T-helper 17 cell (primary cell): ENCODE data around the gene TSNAXIP1. TPM values are rescaled to one million over a fixed set of nuclear protein-coding genes. Genes with fewer than 3 reads are reported as not detected.
"Not testable (repeated sequence)": the region's sequence is repeated elsewhere in the genome, so short reads cannot be mapped to it uniquely, and the experiment has no call there.

ENCODE experiments used
- ATAC-seq: fragments of 150-1000 bp; cut with Tn5 transposase; 2 replicates; pipeline ENCODE4 v1.10.0; 2021; ENCODE audit warnings: mild to moderate bottlenecking, moderate library complexity
- DNase-seq, 3 donors: peaks; one replicate each; pipeline versions ENCODE4 v3.0.0 to v3.0.0-alpha.2; 2020 to 2021
- H3K9me3 ChIP-seq: one replicate; pipeline ENCODE4 v1.7.0; 2013; ENCODE audit warnings: low read length, mild to moderate bottlenecking; ENCODE audit not compliant: control insufficient read depth, poor library complexity, severe bottlenecking
- H3K27ac Mint-ChIP-seq: one replicate; pipeline ENCODE4 v1.8.0; 2022; ENCODE audit warnings: mild to moderate bottlenecking, moderate library complexity, mixed read lengths
- H3K27me3 Mint-ChIP-seq: one replicate; pipeline ENCODE4 v1.8.0; 2022; ENCODE audit warnings: mixed read lengths
- H3K36me3 Mint-ChIP-seq: one replicate; pipeline ENCODE4 v1.8.0; 2022; ENCODE audit warnings: low read depth, mixed read lengths
- H3K4me1 Mint-ChIP-seq: one replicate; pipeline ENCODE4 v1.8.0; 2022; ENCODE audit warnings: mild to moderate bottlenecking, mixed read lengths
- H3K4me3 Mint-ChIP-seq: one replicate; pipeline ENCODE4 v1.8.0; 2022; ENCODE audit warnings: mild to moderate bottlenecking, moderate library complexity, mixed read lengths
- total RNA-seq, 4 donors: library from RNA in 2 of 4; stranded (reverse) in 2 of 4; gene quantifications; one replicate each; pipeline ENCODE4 v1.2.3 and lab custom pipeline; 2022 to 2026

The TSNAXIP1 gene
- total RNA-seq, 2 donors from 2014 or later = 0.62 to 0.63 TPM

- H3K4me3 Mint-ChIP-seq = no peak overlapping the region
- H3K27ac Mint-ChIP-seq = peak overlapping the region; percentile 65
- peaks cover 4% of the 10 kb centered on the region for H3K4me1 Mint-ChIP-seq
- ATAC-seq (no peak), DNase-seq (no peak)
- H3K27me3 Mint-ChIP-seq = no peaks in the 10 kb centered on the region
- no peaks in the 10 kb centered on the region for H3K9me3 ChIP-seq
- H3K36me3 Mint-ChIP-seq = peaks cover 6% of the 10 kb centered on the region
Measured at GRCh38 chr16:67828651-67829050, 22.0 kb downstream of the TSNAXIP1 start.

- DNase-seq (no peak), ATAC-seq (no peak)
- Mint-ChIP-seq H3K4me1 (peaks cover 7% of the 10 kb centered on the region), H3K36me3 (peaks cover 6% of the 10 kb centered on the region), H3K4me3 (peak overlapping the region; percentile 95), H3K27ac (peak overlapping the region; percentile 79), H3K27me3 (no peaks in the 10 kb centered on the region)
- H3K9me3 ChIP-seq = no peaks in the 10 kb centered on the region
Measured at GRCh38 chr16:67833030-67833414, 26.3 kb downstream of the TSNAXIP1 start.

GRCh38 chr16:67833415-67834241, 26.9 kb downstream of the TSNAXIP1 start:
- DNase-seq = peak; percentile 82 to 89 (median 85)
- peak overlapping the region; percentile 79 for H3K27ac Mint-ChIP-seq
- no peaks in the 10 kb centered on the region for H3K27me3 Mint-ChIP-seq
- H3K36me3 Mint-ChIP-seq = peaks cover 6% of the 10 kb centered on the region
- H3K4me3 Mint-ChIP-seq = peak overlapping the region; percentile 95
- H3K4me1 Mint-ChIP-seq = peaks cover 7% of the 10 kb centered on the region
- peak; percentile 100 for ATAC-seq
- H3K9me3 ChIP-seq = no peaks in the 10 kb centered on the region

GRCh38 chr16:67834242-67834614, 27.5 kb downstream of the TSNAXIP1 start:
- Mint-ChIP-seq H3K4me3 (peak overlapping the region; percentile 95), H3K27me3 (no peaks in the 10 kb centered on the region)

GRCh38 chr16:67837190-67837589, 30.5 kb downstream of the TSNAXIP1 start:
- H3K4me3 Mint-ChIP-seq, H3K27me3 Mint-ChIP-seq, H3K9me3 ChIP-seq, H3K36me3 Mint-ChIP-seq, ATAC-seq, H3K27ac Mint-ChIP-seq, DNase-seq: not testable (repeated sequence)
- peaks cover 12% of the 10 kb centered on the region for H3K4me1 Mint-ChIP-seq

More at GRCh38 chr16:67834242-67834614, 27.5 kb downstream of the TSNAXIP1 start:
- peak overlapping the region; percentile 79 for H3K27ac Mint-ChIP-seq
- no peaks in the 10 kb centered on the region for H3K9me3 ChIP-seq
- peaks cover 7% of the 10 kb centered on the region for H3K4me1 Mint-ChIP-seq
- DNase-seq (no peak), ATAC-seq (no peak)
- peaks cover 6% of the 10 kb centered on the region for H3K36me3 Mint-ChIP-seq

GRCh38 chr16:67837811-67838210, 31.1 kb downstream of the TSNAXIP1 start:
- DNase-seq (no peak), ATAC-seq (no peak)
- Mint-ChIP-seq H3K27ac (no peak overlapping the region), H3K4me3 (peak overlapping the region; percentile 52), H3K36me3 (no peaks in the 10 kb centered on the region), H3K27me3 (no peaks in the 10 kb centered on the region), H3K4me1 (peaks cover 15% of the 10 kb centered on the region)
- no peaks in the 10 kb centered on the region for H3K9me3 ChIP-seq

- Mint-ChIP-seq H3K4me3 (peak overlapping the region; percentile 89), H3K4me1 (peaks cover 33% of the 10 kb centered on the region), H3K27ac (peak overlapping the region; percentile 95), H3K27me3 (no peaks in the 10 kb centered on the region), H3K36me3 (no peaks in the 10 kb centered on the region)
- ATAC-seq (no peak), DNase-seq (no peak)
- no peaks in the 10 kb centered on the region for H3K9me3 ChIP-seq
Measured at GRCh38 chr16:67841198-67841815, 34.6 kb downstream of the TSNAXIP1 start.

- ATAC-seq = peak; percentile 62
- H3K4me3 Mint-ChIP-seq = peak within 1 kb of the TSS; percentile 92
Measured at GRCh38 chr16:67841816-67842508, 35.3 kb downstream of the TSNAXIP1 start, which contains the start of gene THAP11. TSS of gene THAP11 (plus strand) at chr16:67842320. CDS start at chr16:67842555, 235 bp downstream.

GRCh38 chr16:67842509-67843342, 36.0 kb downstream of the TSNAXIP1 start:
- no peaks in the 10 kb centered on the region for H3K36me3 Mint-ChIP-seq
- H3K27ac Mint-ChIP-seq = peak overlapping the region; percentile 95
- DNase-seq (peak; percentile 48 to 60 (median 48)), ATAC-seq (peak; percentile 34)
- H3K4me3 Mint-ChIP-seq = peak overlapping the region; percentile 92
- H3K27me3 Mint-ChIP-seq = no peaks in the 10 kb centered on the region
- peaks cover 35% of the 10 kb centered on the region for H3K4me1 Mint-ChIP-seq
- no peaks in the 10 kb centered on the region for H3K9me3 ChIP-seq

More at GRCh38 chr16:67841816-67842508, 35.3 kb downstream of the TSNAXIP1 start, which contains the start of gene THAP11:
- DNase-seq = peak; percentile 84 to 93 (median 87)
- peak within 1 kb of the TSS; percentile 95 for H3K27ac Mint-ChIP-seq
- H3K9me3 ChIP-seq = no peaks in the 10 kb centered on the region
- no peaks in the 10 kb centered on the region for H3K27me3 Mint-ChIP-seq
- peaks cover 33% of the 10 kb centered on the region for H3K4me1 Mint-ChIP-seq
- H3K36me3 Mint-ChIP-seq = no peaks in the 10 kb centered on the region

GRCh38 chr16:67843343-67843765, 36.7 kb downstream of the TSNAXIP1 start:
- Mint-ChIP-seq H3K27ac (peak overlapping the region; percentile 95), H3K4me1 (peaks cover 37% of the 10 kb centered on the region), H3K36me3 (no peaks in the 10 kb centered on the region), H3K27me3 (no peaks in the 10 kb centered on the region), H3K4me3 (peak overlapping the region; percentile 92)
- no peaks in the 10 kb centered on the region for H3K9me3 ChIP-seq
- ATAC-seq = no peak
- no peak for DNase-seq

- Mint-ChIP-seq H3K27me3 (no peaks in the 10 kb centered on the region), H3K27ac (peak overlapping the region; percentile 95), H3K4me1 (peaks cover 40% of the 10 kb centered on the region), H3K36me3 (no peaks in the 10 kb centered on the region), H3K4me3 (no peak overlapping the region)
- no peaks in the 10 kb centered on the region for H3K9me3 ChIP-seq
- no peak for ATAC-seq
- DNase-seq = no peak
Measured at GRCh38 chr16:67844497-67844896, 37.8 kb downstream of the TSNAXIP1 start.

- no peaks in the 10 kb centered on the region for H3K36me3 Mint-ChIP-seq
- peak overlapping the region; percentile 95 for H3K27ac Mint-ChIP-seq
- no peaks in the 10 kb centered on the region for H3K9me3 ChIP-seq
Measured at GRCh38 chr16:67845291-67846062, 38.8 kb downstream of the TSNAXIP1 start.

More at GRCh38 chr16:67845291-67846062, 38.8 kb downstream of the TSNAXIP1 start:
- Mint-ChIP-seq H3K4me1 (peaks cover 43% of the 10 kb centered on the region), H3K4me3 (peak overlapping the region; percentile 92), H3K27me3 (no peaks in the 10 kb centered on the region)
- DNase-seq (no peak), ATAC-seq (no peak)
